SK-MEL-5 (cell line): Measurements from ENCODE around the gene COX17. TPM values are rescaled to one million over a fixed set of nuclear protein-coding genes. Genes with fewer than 3 reads are reported as not detected.
A peak's percentile ranks its signal among the peaks of the same experiment; 100 is the strongest.

Source experiments
- DNase-seq: peaks from one replicate; pipeline ENCODE4 v3.0.0-alpha.2; 2016; ENCODE audit warnings: low read depth, low spot score
- in situ Hi-C: cut with HindIII; loops from 2 replicates; pipeline ENCODE4 v1.10.0; 2016; ENCODE audit warnings: low sequenced_read_pairs, high pct_unique_total_duplicates, low pct_unique_long_range_greater_than_20kb
- total RNA-seq: library from RNA; depleted of rRNA; stranded (reverse); fragments of >200 nt; shearing (Covaris generic); gene quantifications from 2 replicates; pipeline ENCODE4 v1.2.3, GENCODE V29; 2014; rRNA removed

Gene COX17
- total RNA-seq, 1 experiment from 2014 or later, result 75.3 TPM

GRCh38 chr3:119631516-119631915, 45.7 kb downstream of the COX17 start:
- DNase-seq, result no peak
- in situ Hi-C loops, result no loop called here

GRCh38 chr3:119630880-119631329, 46.3 kb downstream of the COX17 start:
- in situ Hi-C loops, result no loop called here

GRCh38 chr3:119630128-119630879, 46.9 kb downstream of the COX17 start:
- no peak for DNase-seq
- in situ Hi-C loops, result no loop called here

More at GRCh38 chr3:119630880-119631329, 46.3 kb downstream of the COX17 start:
- no peak for DNase-seq

- in situ Hi-C loops, result no loop called here
- DNase-seq, result peak; percentile 2
Measured at GRCh38 chr3:119628816-119629445, 48.3 kb downstream of the COX17 start.

- DNase-seq, result no peak
- in situ Hi-C loops, result no loop called here
Measured at GRCh38 chr3:119628390-119628789, 48.8 kb downstream of the COX17 start.

GRCh38 chr3:119627461-119627860, 49.7 kb downstream of the COX17 start:
- in situ Hi-C loops, result no loop called here
- DNase-seq, result no peak

- DNase-seq, result no peak
- in situ Hi-C loops, result no loop called here
Measured at GRCh38 chr3:119626196-119626595, 51.0 kb downstream of the COX17 start.

- DNase-seq, result no peak
- in situ Hi-C loops, result no loop called here
Measured at GRCh38 chr3:119625451-119626153, 51.6 kb downstream of the COX17 start.

- no peak for DNase-seq
- in situ Hi-C loops, result no loop called here
Measured at GRCh38 chr3:119624002-119624720, 53.0 kb downstream of the COX17 start.

- in situ Hi-C loops, result no loop called here
- no peak for DNase-seq
Measured at GRCh38 chr3:119620899-119621298, 56.3 kb downstream of the COX17 start.

Other genes starting within 250 kb of the COX17 start
- gene TMEM39A, start 213.8 kb downstream of the COX17 start, total RNA-seq, result 39.8 and 47.8 TPM in 2 replicates
- 24.6 and 24.9 TPM in 2 replicates for gene POGLUT1, start 208.4 kb downstream of the COX17 start, total RNA-seq
- 273 and 289 TPM in 2 replicates for gene TIMMDC1, start 178.9 kb downstream of the COX17 start, total RNA-seq
- not detected in 2 replicates for gene CD80, start 117.8 kb downstream of the COX17 start, total RNA-seq
- gene ADPRH, start 97.9 kb downstream of the COX17 start, total RNA-seq, result 1.5 and 1.6 TPM in 2 replicates
- gene PLA1A, start 79.5 kb downstream of the COX17 start, total RNA-seq, result 41.4 and 42.0 TPM in 2 replicates
- 0.08 and 0.40 TPM in 2 replicates for gene POPDC2, start 16.8 kb downstream of the COX17 start, total RNA-seq
- not detected in 2 replicates for gene CFAP91, start 25.6 kb upstream of the COX17 start, total RNA-seq
- gene NR1I2, start 104.7 kb upstream of the COX17 start, total RNA-seq, result not detected in 2 replicates